GM12878 (cell line): ENCODE data around the gene ETV7.

Source experiments
- CTCF ChIP-seq, 3 experiments: IDR thresholded peaks in 2 of 3; conservative IDR thresholded peaks in 1 of 3; 2 replicates each; pipeline ENCODE4 v1.5.1; 2011; ENCODE audit warnings: low read depth in 3 of 3, low read length in 3 of 3, mild to moderate bottlenecking in 3 of 3, control low read depth in 2 of 3, moderate library complexity in 2 of 3, inconsistent platforms in 1 of 3, mixed read lengths in 1 of 3; ENCODE audit not compliant: control insufficient read depth in 2 of 3, insufficient read depth in 1 of 3; ENCODE audit errors: extremely low read depth in 1 of 3
- EP300 ChIP-seq, 2 experiments: fragments of 150-350 bp in 1 of 2; IDR thresholded peaks; 2 replicates each; pipeline ENCODE4 v1.6.1; 2011 to 2012; ENCODE audit warnings: low read depth in 2 of 2, low read length in 2 of 2, borderline replicate concordance in 1 of 2, improper control_type of control experiment in 1 of 2, inconsistent platforms in 1 of 2; ENCODE audit not compliant: control insufficient read depth in 1 of 2
- KDM1A ChIP-seq: fragments of 200-600 bp; sonication (generic); IDR thresholded peaks from 2 replicates; pipeline ENCODE4 v1.6.1; 2016; ENCODE audit warnings: borderline replicate concordance
- NFYA ChIP-seq: IDR thresholded peaks from 2 replicates; pipeline ENCODE4 v1.6.1; 2011; ENCODE audit warnings: low read depth, mild to moderate bottlenecking, low read length, improper control_type of control experiment, borderline replicate concordance
- RCOR1 ChIP-seq: conservative IDR thresholded peaks from 2 replicates; pipeline ENCODE4 v1.6.1; 2012; ENCODE audit warnings: low read depth, low read length, improper control_type of control experiment
- TAF1 ChIP-seq: IDR thresholded peaks from 2 replicates; pipeline ENCODE4 v1.6.1; 2011; ENCODE audit warnings: mild to moderate bottlenecking, low read depth, low read length, borderline replicate concordance

DNA sequence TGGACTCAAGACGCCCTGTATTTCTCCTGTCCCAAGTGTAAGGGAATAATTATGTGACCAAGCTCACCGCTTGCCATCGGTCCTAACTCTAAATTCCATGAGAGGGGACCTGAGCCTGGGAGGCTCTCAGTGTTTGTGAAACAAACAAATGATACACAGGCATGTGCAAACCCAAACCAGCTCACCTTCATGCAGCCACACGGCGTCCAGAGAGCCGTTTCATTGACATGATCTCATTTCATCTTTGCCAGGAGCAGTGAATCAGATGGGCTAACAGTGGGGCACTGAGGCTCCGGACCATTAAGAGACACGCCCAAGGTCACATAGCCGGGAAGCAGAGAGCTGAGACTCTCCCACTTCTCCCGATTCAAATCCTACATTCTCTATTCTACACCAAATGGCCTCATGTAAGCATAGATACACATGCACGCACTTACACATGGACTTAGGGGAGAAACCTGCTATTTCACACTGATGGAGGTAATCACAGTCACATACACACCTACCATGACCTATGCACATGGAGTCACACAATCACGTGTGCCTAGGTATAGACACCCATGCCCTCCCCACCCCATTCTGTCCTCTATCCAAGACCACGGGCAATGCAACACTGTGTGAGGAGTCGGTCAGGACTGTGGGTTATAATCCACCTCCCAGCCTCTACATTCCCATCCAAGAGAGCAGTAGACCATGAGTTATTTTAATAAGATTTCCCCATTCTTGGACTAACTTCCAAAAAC is 51.8 kb downstream of the ETV7 start:
- no peak for TF ChIP-seq NFYA
- no peak for TF ChIP-seq EP300 (IDR thresholded peaks at IDR 0.05; ENCODE audit: borderline replicate concordance in 1 of 2, control insufficient read depth in 1 of 2, low read depth in 2 of 2, low read length in 2 of 2)
- no peak for TF ChIP-seq CTCF (IDR thresholded peaks at IDR 0.05 in 2 of 3, conservative IDR thresholded peaks at IDR 0.05 in 1 of 3; ENCODE audit: control insufficient read depth in 2 of 3, extremely low read depth in 1 of 3, insufficient read depth in 1 of 3, low read depth in 3 of 3, low read length in 3 of 3)
- TF ChIP-seq TAF1 = no peak
- no peak for TF ChIP-seq KDM1A
- TF ChIP-seq RCOR1 = no peak
